GM21515 (cell line): Measurements from ENCODE around the gene BAZ1B.
"Not testable (repeated sequence)": the region's sequence is repeated elsewhere in the genome, so short reads cannot be mapped to it uniquely, and the experiment has no call there.

ENCODE experiments used
- ATAC-seq: cut with Tn5 transposase; IDR thresholded peaks from one replicate; pipeline ENCODE4 v1.9.1; 2021; ENCODE audit not compliant: unreplicated experiment

Gene BAZ1B, protein sequence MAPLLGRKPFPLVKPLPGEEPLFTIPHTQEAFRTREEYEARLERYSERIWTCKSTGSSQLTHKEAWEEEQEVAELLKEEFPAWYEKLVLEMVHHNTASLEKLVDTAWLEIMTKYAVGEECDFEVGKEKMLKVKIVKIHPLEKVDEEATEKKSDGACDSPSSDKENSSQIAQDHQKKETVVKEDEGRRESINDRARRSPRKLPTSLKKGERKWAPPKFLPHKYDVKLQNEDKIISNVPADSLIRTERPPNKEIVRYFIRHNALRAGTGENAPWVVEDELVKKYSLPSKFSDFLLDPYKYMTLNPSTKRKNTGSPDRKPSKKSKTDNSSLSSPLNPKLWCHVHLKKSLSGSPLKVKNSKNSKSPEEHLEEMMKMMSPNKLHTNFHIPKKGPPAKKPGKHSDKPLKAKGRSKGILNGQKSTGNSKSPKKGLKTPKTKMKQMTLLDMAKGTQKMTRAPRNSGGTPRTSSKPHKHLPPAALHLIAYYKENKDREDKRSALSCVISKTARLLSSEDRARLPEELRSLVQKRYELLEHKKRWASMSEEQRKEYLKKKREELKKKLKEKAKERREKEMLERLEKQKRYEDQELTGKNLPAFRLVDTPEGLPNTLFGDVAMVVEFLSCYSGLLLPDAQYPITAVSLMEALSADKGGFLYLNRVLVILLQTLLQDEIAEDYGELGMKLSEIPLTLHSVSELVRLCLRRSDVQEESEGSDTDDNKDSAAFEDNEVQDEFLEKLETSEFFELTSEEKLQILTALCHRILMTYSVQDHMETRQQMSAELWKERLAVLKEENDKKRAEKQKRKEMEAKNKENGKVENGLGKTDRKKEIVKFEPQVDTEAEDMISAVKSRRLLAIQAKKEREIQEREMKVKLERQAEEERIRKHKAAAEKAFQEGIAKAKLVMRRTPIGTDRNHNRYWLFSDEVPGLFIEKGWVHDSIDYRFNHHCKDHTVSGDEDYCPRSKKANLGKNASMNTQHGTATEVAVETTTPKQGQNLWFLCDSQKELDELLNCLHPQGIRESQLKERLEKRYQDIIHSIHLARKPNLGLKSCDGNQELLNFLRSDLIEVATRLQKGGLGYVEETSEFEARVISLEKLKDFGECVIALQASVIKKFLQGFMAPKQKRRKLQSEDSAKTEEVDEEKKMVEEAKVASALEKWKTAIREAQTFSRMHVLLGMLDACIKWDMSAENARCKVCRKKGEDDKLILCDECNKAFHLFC (N-terminal part only)

DNA sequence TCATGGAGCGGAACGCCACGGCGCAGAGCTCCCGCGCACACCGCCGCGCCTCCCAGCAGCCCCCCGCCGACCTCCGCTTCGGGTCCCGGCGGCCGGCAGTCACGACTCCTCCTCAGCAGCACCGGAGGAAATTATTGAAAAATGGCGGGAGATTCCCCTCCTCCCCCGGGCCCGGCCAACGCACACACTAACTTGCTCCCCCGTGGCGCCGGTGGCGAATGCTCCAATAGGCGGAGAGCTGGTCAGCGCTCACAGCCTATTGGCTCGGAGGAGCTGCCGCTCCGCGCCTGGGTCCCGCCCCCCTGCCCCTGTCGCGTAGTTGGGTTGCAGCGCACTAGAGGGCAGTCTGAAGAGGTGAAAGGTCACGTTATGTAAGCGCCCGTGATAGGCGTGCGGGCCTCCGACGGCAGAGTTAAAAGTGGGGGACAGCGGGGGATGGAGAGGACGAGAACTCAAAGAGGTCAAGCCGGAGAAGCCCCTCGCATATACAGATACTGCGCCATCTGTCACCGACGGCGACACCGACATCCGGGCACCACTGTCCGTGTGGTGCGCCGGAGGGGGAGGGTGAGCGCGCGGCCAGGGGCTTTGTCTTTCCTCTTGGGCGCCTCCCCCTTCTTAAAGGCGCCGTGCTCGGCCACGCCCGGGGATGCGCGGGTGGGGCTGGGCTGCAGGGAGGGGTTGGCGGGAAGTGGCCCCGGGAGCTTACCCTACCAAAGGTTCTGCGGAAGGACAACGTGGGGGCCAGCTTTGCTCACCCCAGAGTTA is at the start of gene BAZ1B:
BAZ1B (minus strand) TSS at position 189 of the 768 bp plus-strand sequence. CDS start 360 bp downstream, outside the sequence.
- ATAC-seq = peak; percentile 78

- no peak for ATAC-seq
These were observed 48.9 kb upstream of the BAZ1B start for GRCh38 chr7:73570977-73571376.

GRCh38 chr7:73570521-73570920 is 48.4 kb upstream of the BAZ1B start:
- no peak for ATAC-seq

DNA sequence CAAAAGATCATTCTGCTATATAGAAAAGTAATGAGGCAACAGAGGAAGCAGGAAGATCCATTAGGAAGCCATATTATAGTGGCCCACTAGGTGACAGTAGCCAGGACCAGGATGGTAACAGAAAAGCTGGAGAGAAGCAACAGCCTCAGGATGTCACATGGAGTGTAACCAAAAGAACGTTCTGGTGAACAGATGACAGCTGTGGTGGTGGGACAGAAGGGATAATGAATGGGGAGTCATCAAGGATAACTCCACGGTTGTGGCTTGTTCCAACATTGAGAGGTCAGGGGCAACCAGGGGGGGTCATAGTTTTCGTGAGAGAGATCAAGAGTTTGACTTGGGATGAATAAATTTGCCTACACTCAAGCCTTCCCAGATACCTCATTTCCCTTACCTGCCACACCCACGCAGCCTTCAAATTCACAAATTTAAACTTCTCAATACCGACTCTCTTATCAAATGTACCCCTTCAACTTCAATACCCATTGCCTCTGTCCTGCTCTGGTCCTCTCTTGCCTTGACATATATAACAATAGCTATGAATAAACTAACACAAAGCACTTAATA is 47.0 kb upstream of the BAZ1B start:
- no peak for ATAC-seq

- no peak for ATAC-seq
These were observed 46.0 kb upstream of the BAZ1B start for GRCh38 chr7:73567846-73568685.

GRCh38 chr7:73567140-73567539 is 45.0 kb upstream of the BAZ1B start:
- ATAC-seq = no peak

GRCh38 chr7:73566431-73566830 is 44.3 kb upstream of the BAZ1B start:
- not testable (repeated sequence) for ATAC-seq

GRCh38 chr7:73565675-73566340 is 43.7 kb upstream of the BAZ1B start:
- ATAC-seq = no peak

GRCh38 chr7:73560109-73560835 is 38.2 kb upstream of the BAZ1B start:
- no peak for ATAC-seq

DNA sequence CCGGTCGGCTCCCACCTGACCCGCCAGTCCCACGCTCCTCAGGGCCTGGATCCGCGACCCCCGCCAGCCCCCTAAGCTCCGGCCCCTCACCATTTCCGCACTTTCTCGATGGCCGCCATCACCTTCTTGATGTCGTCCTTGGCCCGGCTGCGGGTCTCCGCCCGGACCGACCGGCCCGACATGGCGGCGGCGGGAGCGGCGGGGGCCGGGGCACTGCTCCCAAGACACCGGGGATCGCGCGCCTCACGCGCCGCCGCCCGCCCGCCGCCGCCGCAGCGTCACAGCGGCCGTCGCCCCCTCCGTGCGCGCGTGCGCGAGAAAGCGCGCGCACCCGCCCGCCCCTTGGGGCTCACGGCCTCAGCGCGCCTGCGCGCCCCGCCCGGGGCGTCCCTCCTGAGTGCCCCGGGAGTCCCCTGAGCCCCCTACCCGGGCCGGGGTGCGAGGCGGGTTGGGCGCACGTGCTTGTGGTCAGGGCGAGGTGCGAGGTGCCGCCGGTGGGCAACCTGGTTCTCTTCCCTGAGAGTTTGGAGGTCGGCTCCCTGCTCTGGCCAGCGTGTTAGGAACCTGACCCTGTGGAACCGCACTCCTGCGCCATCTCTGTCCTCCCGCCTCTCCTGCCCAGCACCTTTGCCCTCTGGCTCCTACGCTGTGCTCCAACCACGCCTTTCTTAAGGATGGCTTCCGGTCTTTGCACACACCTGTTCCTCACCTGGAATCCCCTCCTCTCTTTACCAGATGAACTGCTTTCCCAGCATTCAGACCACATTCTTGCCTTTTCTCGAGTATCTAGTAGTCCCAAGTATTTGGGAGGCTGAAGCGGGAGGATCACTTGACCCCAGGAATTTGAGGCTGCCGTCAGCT is 35.5 kb upstream of the BAZ1B start, which contains the start of gene BCL7B:
BCL7B (minus strand) TSS at position 294 of the 861 bp plus-strand sequence; CDS start at position 182, 112 bp downstream.
- ATAC-seq = peak; percentile 44

DNA sequence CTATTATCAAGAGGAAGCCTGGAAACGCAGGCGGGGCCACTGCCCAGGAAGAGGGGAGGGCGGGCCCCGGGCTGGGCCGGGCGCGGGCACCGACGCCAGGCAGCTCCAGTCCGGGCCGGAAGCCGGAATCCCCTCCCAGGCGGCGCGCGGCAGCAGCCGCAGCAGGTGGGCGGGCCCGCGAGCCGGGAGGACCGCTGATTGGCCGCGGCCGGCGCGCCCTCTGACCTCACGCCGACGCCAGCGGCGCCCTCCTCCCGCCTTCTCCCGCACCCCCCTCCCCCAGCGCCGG is 35.0 kb upstream of the BAZ1B start:
- ATAC-seq = peak; percentile 83

DNA sequence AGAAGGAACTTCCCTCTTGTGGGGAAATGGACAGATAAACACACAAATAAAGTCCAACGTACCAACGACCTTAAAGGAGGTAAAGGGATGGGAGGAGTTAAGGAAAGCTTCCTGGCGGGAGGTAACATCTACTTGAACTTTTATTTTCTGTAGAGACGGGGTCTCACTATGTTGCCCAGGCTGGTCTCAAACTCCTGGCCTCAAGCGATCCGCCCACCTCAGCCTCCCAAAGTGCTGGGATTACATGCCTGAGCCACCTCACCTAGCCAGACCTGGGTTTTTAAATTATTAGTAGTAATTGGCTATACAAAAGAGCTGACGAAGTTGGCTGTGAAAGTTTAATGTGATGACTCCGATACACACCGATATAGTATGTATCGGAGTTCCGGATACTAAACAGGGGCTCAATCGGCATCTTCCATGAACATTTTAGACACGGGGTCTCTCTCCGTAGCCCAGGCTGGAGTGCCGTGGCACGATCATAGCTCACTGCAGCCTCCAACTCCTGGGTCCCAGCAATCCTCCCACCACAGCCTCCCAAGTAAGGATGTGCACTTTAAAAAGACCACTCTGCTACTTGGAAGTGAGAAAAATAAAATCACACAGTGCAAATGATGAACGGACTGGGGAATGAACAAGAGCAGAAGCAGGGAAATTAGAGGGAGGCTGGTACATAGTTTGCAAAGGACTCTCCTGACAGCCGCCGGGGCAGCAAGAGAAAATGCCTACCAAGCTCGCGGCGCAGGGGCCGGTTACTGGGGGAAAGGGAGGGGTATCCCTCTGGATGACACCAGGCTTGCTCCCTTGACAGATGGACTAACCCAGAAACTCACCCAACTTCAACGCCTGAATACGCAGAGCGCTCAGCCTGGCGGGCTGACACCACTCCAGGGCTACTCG is 34.4 kb upstream of the BAZ1B start:
- no peak for ATAC-seq

- no peak for ATAC-seq
These were observed 33.4 kb upstream of the BAZ1B start for GRCh38 chr7:73555411-73555982.

DNA sequence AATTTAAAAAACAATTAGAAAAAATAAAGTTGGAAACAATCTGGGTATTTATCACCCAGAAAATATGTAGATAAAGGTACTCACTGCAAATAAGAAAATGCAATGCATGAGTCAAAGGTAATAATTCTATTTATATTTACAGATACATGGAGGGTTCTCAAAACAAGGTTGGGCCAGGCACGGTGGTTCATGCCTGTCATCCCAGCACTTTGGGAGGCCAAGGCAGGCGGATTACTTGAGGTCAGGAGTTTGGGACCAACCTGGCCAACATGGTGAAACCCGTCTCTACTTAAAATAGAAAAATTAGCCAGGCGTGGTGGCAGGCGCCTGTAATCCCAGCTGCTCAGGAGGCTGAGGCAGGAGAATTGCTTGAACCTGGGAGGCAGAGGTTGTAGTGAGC is 28.0 kb upstream of the BAZ1B start:
- not testable (repeated sequence) for ATAC-seq

DNA sequence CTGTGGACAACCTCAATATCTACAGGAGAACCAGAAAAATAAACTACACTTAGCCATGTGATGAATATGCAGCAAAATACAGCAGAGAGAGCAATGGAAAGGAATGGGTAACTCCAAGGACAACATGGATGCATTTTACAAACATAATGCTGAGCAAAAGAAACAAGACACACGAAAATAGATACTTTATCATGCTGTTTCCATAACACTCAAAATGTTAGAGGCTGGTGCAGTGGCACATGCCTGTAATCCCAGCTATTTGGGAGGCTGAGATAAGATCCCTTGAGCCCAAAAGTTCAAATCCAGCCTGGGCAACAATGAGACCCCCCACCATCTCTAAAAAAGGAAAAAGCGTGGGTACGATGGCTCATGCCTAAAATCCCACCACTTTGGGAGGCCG is 27.1 kb upstream of the BAZ1B start:
- ATAC-seq = no peak

DNA sequence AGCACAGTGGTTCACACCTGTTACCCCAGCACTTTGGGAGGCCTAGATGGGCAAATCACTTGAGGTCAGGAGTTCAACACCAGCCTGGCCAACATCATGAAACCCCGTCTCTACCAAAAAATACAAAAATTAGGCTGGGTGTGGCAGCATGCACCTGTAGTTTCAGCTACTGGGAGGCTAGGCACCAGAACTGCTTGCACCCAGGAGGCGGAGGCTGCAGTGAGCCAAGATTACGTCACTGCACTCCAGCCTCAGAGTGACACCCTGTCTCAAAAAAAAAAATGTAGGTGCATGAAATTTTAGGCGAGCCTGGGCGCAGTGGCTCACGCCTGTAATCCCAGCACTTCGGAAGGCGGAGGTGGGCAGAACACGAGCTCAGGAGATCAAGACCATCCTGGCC is 25.7 kb upstream of the BAZ1B start:
- no peak for ATAC-seq
